Tibial nerve (tissue), 3 donors: ENCODE results near the gene TTC27.

Experiments
- CTCF ChIP-seq, 5 experiments: fragments of 200-600 bp in 3 of 5; fragments of 450-650 bp in 2 of 5; sonication (generic) in 3 of 5; IDR thresholded peaks; one replicate each; pipeline ENCODE4 v1.5.1; 2016 to 2019; ENCODE audit warnings: antibody characterized with exemption in 5 of 5, mild to moderate bottlenecking in 3 of 5, moderate library complexity in 2 of 5
- POLR2A ChIP-seq, 2 donors: fragments of 450-650 bp; IDR thresholded peaks; one replicate each; pipeline ENCODE4 v1.6.1; 2017; ENCODE audit warnings: antibody characterized with exemption in 2 of 2, mild to moderate bottlenecking in 2 of 2, moderate library complexity in 2 of 2

- TF ChIP-seq POLR2A (IDR thresholded peaks at IDR 0.05) (no peak), CTCF (IDR thresholded peaks at IDR 0.05) (no peak)
Measured at GRCh38 chr2:32851777-32852439, 224.1 kb downstream of the TTC27 start.
